HepG2 (cell line): ENCODE results near the gene SLC11A1. TPM values are rescaled to one million over a fixed set of nuclear protein-coding genes. Genes with fewer than 3 reads are reported as not detected.

Experiments
- ARID4A ChIP-seq: sonication (generic); formaldehyde crosslinking; IDR thresholded peaks from 2 replicates; pipeline ENCODE4 v1.5.0; 2020; ENCODE audit warnings: mild to moderate bottlenecking, missing genetic modification reagents, borderline replicate concordance
- ASH2L ChIP-seq: fragments of 300-600, 200-600 bp; sonication (generic); IDR thresholded peaks from 2 replicates; pipeline ENCODE4 v1.7.0; 2017; ENCODE audit warnings: low read depth, mild to moderate bottlenecking, moderate library complexity, mixed read lengths, low read length; ENCODE audit not compliant: insufficient read length
- CAMTA2 ChIP-seq: sonication (generic); formaldehyde crosslinking; IDR thresholded peaks from 2 replicates; pipeline ENCODE4 v1.4.0; 2020; ENCODE audit warnings: mild to moderate bottlenecking, missing genetic modification reagents, borderline replicate concordance
- ELF4 ChIP-seq: sonication (generic); formaldehyde crosslinking; IDR thresholded peaks from 2 replicates; pipeline ENCODE4 v1.5.0; 2020; ENCODE audit warnings: missing genetic modification reagents, mild to moderate bottlenecking, moderate library complexity, borderline replicate concordance
- ETV5 ChIP-seq: IDR thresholded peaks from 2 replicates; pipeline ENCODE4 v1.6.1; 2018; ENCODE audit warnings: missing biosample characterization, missing genetic modification reagents, inconsistent platforms, borderline replicate concordance
- HIVEP1 ChIP-seq: sonication (generic); formaldehyde crosslinking; IDR thresholded peaks from 2 replicates; pipeline ENCODE4 v1.4.0; 2020; ENCODE audit warnings: mild to moderate bottlenecking, missing genetic modification reagents
- NFKBIZ ChIP-seq: IDR thresholded peaks from 2 replicates; pipeline ENCODE4 v1.6.1; 2018; ENCODE audit warnings: missing genetic modification reagents, missing compliant biosample characterization
- PATZ1 ChIP-seq: sonication (generic); formaldehyde crosslinking; IDR thresholded peaks from 2 replicates; pipeline ENCODE4 v1.4.0; 2020; ENCODE audit warnings: missing genetic modification reagents
- POLR2A ChIP-seq, 2 experiments: IDR thresholded peaks; 2 replicates each; pipeline ENCODE4 v1.6.1; 2011; ENCODE audit warnings: low read depth in 2 of 2, low read length in 2 of 2, mild to moderate bottlenecking in 1 of 2, moderate library complexity in 1 of 2; ENCODE audit not compliant: insufficient read depth in 1 of 2
- RBM22 ChIP-seq: fragments of 200-400 bp; formaldehyde crosslinking; optimal IDR thresholded peaks from 2 replicates; pipeline ENCODE3; 2017; ENCODE audit warnings: mild to moderate bottlenecking, low read length, moderate library complexity
- SAP130 ChIP-seq: IDR thresholded peaks from 2 replicates; pipeline ENCODE4 v1.6.1; 2016; ENCODE audit warnings: low read depth
- SMAD1 ChIP-seq: sonication (generic); formaldehyde crosslinking; IDR thresholded peaks from 2 replicates; pipeline ENCODE4 v1.4.0; 2020; ENCODE audit warnings: missing genetic modification reagents, low read depth, mild to moderate bottlenecking, borderline replicate concordance
- SRSF1 ChIP-seq: fragments of 200-400 bp; formaldehyde crosslinking; optimal IDR thresholded peaks from 2 replicates; pipeline ENCODE3; 2017; ENCODE audit warnings: mild to moderate bottlenecking, low read depth, low read length, moderate library complexity
- ZNF124 ChIP-seq: sonication (generic); formaldehyde crosslinking; IDR thresholded peaks from 2 replicates; pipeline ENCODE4 v1.4.0; 2020; ENCODE audit warnings: missing genetic modification reagents
- ZNF317 ChIP-seq: sonication (generic); formaldehyde crosslinking; IDR thresholded peaks from 2 replicates; pipeline ENCODE4 v1.5.0; 2020; ENCODE audit warnings: mild to moderate bottlenecking, missing genetic modification reagents
- ZNF383 ChIP-seq: sonication (generic); formaldehyde crosslinking; IDR thresholded peaks from 2 replicates; pipeline ENCODE4 v1.4.0; 2020; ENCODE audit warnings: missing genetic modification reagents, mild to moderate bottlenecking, borderline replicate concordance
- ZNF547 ChIP-seq: sonication (generic); formaldehyde crosslinking; IDR thresholded peaks from 2 replicates; pipeline ENCODE4 v1.5.1; 2020; ENCODE audit warnings: mild to moderate bottlenecking, missing genetic modification reagents
- ZNF572 ChIP-seq: sonication (generic); formaldehyde crosslinking; IDR thresholded peaks from 2 replicates; pipeline ENCODE4 v1.5.1; 2020; ENCODE audit warnings: mild to moderate bottlenecking, missing genetic modification reagents
- ZNF747 ChIP-seq: sonication (generic); formaldehyde crosslinking; IDR thresholded peaks from 2 replicates; pipeline ENCODE4 v1.8.1; 2023; ENCODE audit warnings: missing genetic modification reagents, mild to moderate bottlenecking, borderline replicate concordance
- ZNF772 ChIP-seq: sonication (generic); formaldehyde crosslinking; IDR thresholded peaks from 2 replicates; pipeline ENCODE4 v1.5.0; 2020; ENCODE audit warnings: mild to moderate bottlenecking, missing genetic modification reagents
- ZNF879 ChIP-seq: sonication (generic); formaldehyde crosslinking; IDR thresholded peaks from 2 replicates; pipeline ENCODE4 v1.8.1; 2023; ENCODE audit warnings: missing genetic modification reagents
- ZNF883 ChIP-seq: sonication (generic); formaldehyde crosslinking; IDR thresholded peaks from 2 replicates; pipeline ENCODE4 v1.5.1; 2020; ENCODE audit warnings: mild to moderate bottlenecking, missing genetic modification reagents; ENCODE audit errors: not compliant biosample characterization
- polyA plus RNA-seq, 8 experiments: library from polyadenylated mRNA; depleted of rRNA in 3 of 8; stranded (reverse) in 7 of 8; unstranded in 1 of 8; fragments of >200 nt; fragmentation: Illumina TruSeq in 4 of 8; extraction: Trizol in 4 of 8; gene quantifications; 2 replicates each; pipeline versions ENCODE4 v1.2.1 to v1.2.3, GENCODE V29; 2011 to 2016; ENCODE audit warnings: low read depth in 4 of 8, missing spikeins in 1 of 8, mixed read lengths in 1 of 8; ENCODE audit not compliant: insufficient read depth in 1 of 8
- total RNA-seq, 5 experiments: library from RNA; depleted of rRNA; stranded (reverse); fragments of >200 nt; fragmentation: Illumina TruSeq; extraction: Trizol; gene quantifications; 2 replicates each; pipeline ENCODE4 v1.2.3, GENCODE V29; 2016; ENCODE audit warnings: low read depth in 1 of 5

Gene SLC11A1
- total and polyA plus RNA-seq, 2 of the 13 experiments (the other 11 are each of a cell fraction or from before 2014, with no cell fraction given), result 0.33 to 2.3 TPM

GRCh38 chr2:218396688-218397462, 14.8 kb downstream of the SLC11A1 start (continued):
- TF ChIP-seq NFKBIZ (CRISPR knock-in tag), result 0 out of 2 replicates have a peak, but pooled peaks have one; percentile 31
- 0 out of 2 replicates have a peak, but pooled peaks have one; percentile 56 for TF ChIP-seq ETV5
- TF ChIP-seq ZNF547 (CRISPR knock-in tag), result 0 out of 2 replicates have a peak, but pooled peaks have one; percentile 5
- peak; percentile 27 for TF ChIP-seq ZNF772 (CRISPR knock-in tag)
- no peak for TF ChIP-seq ZNF383 (CRISPR knock-in tag)
- no peak for TF ChIP-seq ZNF572
- TF ChIP-seq ZNF883 (CRISPR knock-in tag), result no peak
- TF ChIP-seq ZNF317 (CRISPR knock-in tag), result no peak
- TF ChIP-seq POLR2A (IDR thresholded peaks at IDR 0.05; ENCODE audit: insufficient read depth in 1 of 2, low read depth in 2 of 2, low read length in 2 of 2), result 0 out of 4 replicates have a peak, but pooled peaks of 1 of the 2 experiments have one; percentile 7
- TF ChIP-seq ZNF747 (CRISPR knock-in tag), result no peak; the same call in 1 of the 2 replicates
- TF ChIP-seq RBM22, result peak; percentile 12
- TF ChIP-seq PATZ1 (CRISPR knock-in tag), result peak; percentile 88
- peak; percentile 88; the same call in 1 of the 2 replicates for TF ChIP-seq CAMTA2 (CRISPR knock-in tag)
- TF ChIP-seq ASH2L, result peak; percentile 11
- TF ChIP-seq ELF4 (CRISPR knock-in tag), result no peak; the same call in 1 of the 2 replicates
- TF ChIP-seq SAP130 (CRISPR knock-in tag), result peak; percentile 62; the same call in 1 of the 2 replicates
- TF ChIP-seq SMAD1 (CRISPR knock-in tag), result no peak
- TF ChIP-seq SRSF1, result peak; percentile 89
- TF ChIP-seq ARID4A, result peak; percentile 42
- peak; percentile 3; the same call in 1 of the 2 replicates for TF ChIP-seq ZNF124
- peak; percentile 1; the same call in 1 of the 2 replicates for TF ChIP-seq HIVEP1 (CRISPR knock-in tag)
- TF ChIP-seq ZNF879 (CRISPR knock-in tag), result peak; percentile 34; the same call in 1 of the 2 replicates
